HG03378 (cell line): ENCODE results near the gene KLF15.

ENCODE experiments used
- ATAC-seq: cut with Tn5 transposase; IDR thresholded peaks from one replicate; pipeline ENCODE4 v1.9.1; 2021; ENCODE audit warnings: mild to moderate bottlenecking, moderate library complexity; ENCODE audit not compliant: unreplicated experiment

Gene KLF15

DNA sequence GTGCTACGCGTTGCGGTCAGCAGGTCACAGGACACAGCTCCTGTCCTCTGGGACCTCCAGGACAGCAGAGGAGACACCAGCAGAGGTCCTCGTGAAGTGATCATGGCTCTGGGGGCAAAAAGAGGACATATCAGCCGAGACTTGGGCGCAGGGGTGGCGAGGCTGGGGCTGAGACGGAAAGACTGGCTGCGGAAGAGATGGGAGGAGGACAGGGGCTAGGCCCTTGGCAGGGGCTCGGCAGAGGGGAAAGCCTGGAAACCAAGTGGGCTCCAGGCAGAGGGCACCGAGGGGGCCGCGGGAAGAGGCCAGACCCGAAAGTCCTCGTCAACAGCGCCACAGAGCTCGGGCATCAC lies 32.6 kb upstream of the KLF15 start:
- no peak for ATAC-seq

DNA sequence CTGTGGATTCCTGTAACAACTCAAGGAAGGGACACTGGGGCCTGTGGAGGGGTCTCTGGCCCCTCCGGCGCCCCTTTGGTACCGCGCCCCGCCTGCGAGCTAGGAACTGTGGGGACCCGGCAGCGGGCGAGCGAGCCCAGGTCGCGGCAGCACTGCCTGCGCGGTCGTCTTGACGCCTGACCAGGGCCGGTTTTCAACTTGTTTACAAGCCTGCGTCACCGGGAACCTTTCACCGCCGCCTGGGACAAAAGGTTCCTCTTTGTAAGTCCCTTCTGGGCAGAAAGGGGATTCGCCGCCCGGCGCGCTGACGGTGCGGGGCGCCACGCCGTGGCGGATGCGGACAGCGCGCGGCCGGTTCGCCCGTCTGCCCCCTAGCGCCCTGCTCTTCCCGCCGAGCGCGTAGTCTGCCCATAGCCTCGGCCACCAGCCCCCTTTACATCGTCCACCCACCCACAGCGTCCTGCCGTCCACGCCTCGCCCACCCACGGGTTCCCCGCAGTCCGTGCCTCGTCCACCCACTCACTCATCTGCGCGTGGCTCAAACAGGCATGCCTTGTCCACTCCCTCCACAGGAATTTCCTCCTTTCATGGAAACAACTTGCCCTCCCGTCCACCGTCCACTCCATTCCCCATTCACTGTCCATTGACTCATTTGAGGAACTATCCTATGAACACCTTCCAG lies 32.0 kb upstream of the KLF15 start:
- no peak for ATAC-seq

DNA sequence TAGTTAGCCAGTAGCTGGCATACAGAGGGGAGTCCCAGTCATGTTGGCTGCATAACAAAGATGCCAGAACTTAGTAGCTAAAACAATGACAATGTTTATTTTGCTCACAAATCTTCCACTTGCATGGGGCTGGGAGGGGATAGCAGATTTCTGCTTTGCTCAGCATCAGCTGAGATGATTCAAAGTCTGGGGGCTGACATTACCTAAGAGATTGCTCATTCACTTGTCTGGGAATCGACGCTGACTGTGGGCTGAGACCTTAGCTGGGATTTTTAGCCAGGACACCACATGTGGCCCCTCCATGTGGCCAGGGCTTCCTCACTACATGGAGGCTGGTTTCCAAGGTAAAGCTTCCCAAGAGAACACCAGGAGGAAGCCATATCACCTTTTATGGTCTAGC lies 24.8 kb upstream of the KLF15 start:
- ATAC-seq = no peak

DNA sequence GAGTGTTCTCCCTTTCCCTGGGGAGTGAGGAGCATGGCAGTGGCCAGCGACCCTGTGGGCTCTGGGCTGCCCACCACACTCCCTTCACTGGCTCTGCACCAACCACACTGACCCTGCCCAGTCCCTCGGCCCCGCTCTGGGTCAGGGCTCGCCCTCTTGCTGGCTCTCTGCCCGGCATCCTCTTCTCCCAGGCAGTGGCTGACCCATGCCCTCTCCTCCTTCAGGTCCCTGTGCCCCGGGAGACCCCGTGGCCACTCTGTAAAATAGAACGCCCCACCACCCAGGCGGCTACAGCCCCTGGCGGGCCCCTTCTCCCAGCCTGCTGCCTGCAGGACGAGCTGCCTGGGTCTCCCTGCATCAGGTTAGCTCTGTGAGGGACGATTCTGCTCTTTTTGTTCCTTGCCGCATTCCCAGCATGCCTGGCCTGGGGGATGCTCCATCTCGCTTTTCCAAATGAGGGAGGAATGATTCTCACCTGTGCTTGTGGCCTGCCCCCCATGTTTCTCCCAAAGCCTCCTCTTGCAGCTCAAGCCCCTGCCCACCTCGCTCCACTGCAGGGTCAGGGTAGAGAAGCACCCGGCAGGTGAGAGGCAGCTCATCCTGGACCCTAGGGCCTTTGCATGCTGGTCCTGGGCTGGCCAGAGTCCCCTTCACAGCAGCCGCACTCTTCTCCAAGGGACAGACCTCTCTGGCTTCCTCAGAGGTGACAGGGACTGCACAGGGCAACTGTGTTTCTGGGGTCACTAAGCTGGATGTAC lies 23.0 kb upstream of the KLF15 start:
- ATAC-seq = no peak

DNA sequence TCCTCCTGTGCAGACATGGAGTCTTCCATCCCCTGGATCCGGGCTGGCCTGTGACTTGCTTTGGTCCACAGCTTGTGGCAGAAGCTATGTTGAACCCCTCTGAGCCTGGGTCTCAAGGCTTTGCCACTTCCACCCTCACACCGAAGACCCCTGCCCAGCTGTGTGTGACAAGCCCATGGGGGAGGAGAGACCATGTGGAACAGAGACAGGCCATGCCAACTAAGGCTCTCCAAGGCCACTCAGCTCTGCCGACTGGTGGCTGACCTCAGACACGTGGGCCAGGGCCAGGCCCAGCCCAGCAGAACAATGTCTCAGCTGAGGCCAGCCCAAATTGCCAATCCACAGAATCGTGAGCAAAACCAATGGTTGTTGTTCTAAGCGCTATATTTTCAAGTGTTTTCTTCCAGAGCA lies 21.1 kb upstream of the KLF15 start:
- ATAC-seq = no peak

DNA sequence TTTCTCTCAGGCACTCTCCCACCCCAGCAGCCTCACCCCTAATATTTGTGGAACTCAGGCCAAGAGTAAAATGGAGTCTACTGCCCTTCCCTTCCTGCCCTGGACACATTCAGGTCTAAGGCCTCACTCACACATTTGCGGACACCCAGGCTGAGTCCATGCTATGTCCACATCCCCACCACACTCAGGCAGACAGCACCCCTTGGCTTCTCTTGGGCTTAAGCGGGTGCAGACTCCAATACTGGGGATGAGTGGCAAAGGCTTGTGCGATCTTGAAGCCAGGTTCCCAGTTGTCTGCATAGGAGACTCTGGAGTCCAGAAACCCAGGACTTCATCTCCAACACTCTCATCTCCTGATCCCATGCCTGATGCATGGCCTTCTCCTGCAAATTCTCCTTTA lies 20.0 kb upstream of the KLF15 start:
- no peak for ATAC-seq

DNA sequence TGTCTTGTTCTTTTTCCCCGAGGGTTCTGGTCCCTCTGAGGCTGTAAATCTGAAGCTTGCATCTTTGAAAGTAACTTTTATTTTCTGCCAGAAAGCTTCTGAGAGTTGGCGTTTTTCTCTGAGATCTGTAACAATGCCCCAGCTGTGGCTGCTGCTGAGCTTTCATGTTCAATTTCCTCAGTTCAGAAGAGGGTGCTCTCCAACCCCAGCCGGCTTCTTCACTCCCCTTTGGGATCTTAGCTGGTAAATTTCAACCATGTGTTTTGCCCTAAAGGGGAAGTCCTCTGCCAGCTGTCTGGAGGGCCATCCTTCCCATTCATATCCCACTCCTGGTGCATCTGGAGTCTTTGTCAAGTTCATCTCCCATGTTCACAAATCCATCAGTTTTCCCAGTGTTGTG lies 19.2 kb upstream of the KLF15 start:
- ATAC-seq = no peak

DNA sequence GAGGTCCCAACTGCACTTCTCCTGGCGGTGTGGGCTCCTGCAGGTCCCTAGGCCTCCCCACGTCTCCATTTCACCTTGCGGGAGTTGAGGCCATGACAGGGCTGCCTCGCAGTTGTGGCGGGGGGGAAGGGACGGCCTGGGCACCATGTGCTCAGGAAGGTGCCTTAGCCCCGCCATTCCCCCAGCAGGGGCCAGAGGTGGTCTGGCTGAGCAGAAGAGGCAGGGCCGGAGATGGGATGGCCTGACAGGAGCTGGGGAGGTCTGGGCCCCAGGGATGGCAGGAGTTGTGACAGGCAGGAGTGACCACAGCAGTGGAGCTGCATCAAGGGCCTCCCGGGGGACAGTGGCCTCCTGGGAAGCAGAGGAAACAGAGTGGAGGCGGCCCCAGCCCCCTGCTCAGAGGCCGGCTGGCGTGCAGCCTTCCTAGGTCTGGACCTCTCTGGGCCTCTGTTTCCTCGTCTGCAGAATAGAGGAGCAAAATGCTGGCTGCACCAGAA lies 18.7 kb upstream of the KLF15 start:
- ATAC-seq = no peak

DNA sequence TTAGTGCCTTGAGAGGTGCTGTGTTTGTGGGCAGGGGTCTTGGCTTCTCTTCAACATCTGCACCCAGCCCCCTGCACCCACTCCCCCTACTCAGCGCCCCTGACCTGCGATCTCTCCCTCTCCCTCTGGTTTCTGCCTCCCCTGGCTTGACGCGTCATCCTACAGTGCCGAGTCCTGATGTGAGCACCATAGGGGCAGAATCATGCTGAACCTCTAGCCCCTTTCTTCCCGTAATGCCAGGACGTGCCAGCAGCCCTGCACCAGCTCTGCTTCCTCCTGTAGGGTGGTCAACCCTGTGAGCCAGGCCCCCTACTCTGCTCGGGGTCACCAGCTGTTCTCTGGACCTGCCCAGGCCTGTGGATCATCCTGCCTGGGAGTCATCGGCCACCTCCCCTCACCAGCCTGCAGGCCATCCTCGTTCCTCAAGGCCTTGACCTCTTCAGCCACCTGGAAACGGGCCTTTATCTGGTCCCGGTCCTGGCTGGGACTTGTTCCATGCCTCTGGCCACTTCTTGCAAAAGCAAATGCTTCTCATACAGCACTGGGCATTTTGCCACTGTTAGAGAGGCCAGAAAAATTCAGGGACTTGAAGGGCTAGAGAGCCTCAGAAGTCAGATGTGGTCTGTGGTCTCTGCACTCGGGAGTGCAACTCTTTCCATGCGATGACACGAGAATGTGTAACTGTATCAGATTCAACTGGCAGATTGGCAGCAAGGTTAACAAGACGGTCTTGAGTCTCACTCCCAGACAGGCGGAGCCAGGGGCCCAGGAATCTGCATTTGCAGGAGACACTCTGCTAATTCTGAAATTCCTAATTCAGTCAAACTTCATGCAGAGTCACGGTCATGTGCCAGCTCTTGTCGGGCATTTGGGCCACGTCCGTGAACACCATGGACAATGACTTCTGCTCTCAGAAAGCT lies 16.7 kb upstream of the KLF15 start:
- no peak for ATAC-seq

DNA sequence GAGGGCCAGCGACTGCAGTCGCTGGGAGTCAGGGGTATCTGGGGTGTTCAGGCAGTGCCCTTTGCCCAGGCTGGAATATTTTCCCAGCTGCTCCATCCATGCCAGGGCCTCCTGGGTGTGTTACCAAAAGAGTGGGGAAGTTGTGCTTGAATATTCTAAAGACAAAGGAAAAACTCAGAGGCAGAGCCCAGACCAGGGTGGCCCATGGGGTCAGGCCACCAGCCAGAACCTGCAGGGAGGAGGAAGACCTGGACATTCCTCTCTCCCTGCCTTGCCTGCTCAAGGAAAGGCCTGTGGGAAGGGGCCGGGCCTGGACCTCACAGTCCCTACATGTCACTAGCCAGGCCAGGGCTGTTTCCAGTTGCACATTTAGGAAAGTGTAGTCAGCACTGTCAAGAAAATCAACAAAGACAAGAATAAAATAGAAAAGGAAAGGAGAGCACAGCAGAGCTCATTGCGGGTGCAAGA lies 16.0 kb upstream of the KLF15 start:
- no peak for ATAC-seq

DNA sequence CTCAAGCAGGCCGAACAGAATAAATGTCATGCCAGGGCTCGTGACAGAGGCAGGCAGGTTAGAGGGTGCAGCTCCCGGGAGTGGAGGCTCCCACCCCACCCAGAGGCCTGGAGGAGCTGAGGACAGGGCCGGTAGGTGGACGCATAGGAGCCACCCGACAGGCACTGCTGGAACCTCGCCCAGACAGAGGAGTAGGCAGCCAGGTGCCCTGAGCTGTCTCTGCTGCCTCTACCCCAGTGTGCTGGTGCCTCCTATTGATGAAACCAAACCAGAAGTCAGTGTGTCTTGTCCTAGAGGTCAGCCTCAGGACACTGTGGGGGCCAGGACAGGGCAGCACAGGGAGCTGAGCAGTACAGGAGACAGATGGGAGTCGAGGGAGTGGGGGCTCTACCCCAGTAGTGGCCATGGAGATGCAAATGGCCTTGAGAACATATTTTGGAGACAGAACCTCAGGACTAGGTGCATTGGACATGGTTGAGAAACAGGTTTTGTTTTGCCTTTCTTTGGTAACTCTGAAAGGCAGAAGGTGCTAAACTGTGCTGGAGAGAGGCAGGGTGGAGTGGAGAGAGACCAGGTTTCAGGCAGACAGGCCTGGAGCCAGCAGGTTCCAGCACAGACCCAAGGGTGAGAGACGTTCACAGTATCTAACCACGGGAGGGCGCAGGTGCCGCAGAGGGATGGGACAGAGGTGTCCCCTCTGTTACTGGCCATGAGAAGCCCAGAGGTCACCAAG lies 15.4 kb upstream of the KLF15 start:
- no peak for ATAC-seq

DNA sequence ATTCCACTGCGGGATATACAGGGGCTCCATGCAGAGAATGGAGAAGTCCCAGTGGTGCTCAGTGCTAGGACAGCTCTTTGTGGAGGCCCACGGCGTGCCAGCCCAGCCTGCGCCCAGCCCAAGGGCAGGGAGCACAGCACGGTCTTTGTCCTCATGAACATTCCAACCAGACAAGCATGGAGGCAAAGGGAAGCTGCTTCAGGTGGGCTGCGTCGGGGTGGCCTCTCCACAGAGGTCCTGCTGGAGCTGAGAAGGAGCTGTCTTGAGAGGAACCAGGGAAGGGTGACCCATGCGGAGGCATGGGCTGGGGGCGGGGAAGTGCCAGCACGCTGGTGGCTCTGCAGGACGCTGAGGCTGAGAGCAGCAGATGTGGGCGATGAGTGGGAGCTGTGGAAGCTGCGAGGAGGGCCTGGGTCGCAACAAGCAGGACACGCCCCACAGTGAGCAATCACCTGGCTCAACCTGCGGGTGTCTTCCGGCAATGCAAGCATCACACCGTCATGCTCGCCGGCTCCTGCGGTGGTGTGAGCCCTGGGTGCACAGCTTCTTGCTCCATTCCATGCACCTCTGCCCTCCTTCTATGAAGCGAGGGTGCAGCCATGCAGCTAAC lies 14.0 kb upstream of the KLF15 start:
- ATAC-seq = no peak

DNA sequence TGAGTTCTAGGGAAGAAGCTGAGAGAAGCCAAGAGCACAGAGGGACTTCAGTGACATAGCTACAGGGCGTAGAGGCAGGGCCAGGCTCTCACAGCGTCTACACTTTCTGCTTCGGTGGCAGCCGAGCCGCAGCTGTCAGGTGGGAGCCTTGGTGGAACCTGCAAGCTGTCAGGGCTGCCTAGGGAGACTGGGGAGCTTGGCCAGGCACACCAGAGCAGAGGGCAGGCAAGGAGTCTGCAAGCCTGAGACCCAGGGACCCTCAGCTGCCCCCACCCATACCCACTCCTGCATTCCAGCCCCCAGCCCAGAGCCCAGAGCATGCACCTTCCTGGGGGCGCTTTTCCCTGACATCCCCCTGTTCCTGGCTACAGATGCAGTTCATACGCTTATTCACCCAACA lies 13.4 kb upstream of the KLF15 start:
- ATAC-seq = no peak

DNA sequence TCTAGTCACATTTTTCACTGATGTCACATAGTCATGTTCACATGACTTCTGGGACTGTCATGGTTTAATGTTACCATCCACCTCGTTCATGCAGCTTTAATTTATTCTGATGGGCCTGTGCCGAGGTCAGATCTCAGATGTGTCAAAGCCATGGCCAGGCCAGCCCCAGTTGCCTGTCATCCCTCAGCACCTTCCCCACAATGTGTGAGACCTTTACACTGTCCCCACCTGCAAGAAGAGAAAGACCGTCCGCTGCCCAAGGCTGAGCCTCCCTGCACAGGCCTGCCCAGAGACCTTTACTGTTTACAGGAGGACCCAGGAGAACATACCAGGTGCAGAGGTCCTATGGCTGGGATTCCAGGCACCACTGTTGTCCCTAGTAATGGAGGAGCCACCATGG lies 12.8 kb upstream of the KLF15 start:
- ATAC-seq = no peak

DNA sequence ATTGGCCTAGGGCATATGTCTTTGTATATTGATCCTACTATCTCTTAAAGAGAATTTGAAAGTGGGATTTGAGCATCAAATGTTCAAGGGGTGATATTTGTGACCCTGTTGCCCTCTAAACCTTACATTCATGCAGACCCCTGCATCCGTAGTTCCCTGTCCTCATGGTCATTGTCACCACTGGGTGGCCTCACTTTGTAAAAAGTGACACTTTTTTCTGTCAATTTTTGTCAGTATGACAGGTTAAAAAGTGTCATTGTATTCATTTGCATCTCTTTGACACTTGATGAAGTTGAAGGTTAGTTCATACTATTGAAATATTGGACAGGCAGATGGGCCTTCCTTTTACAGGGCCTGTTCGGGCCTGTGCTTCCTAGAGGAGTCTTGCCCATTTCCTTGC lies 12.3 kb upstream of the KLF15 start:
- no peak for ATAC-seq

DNA sequence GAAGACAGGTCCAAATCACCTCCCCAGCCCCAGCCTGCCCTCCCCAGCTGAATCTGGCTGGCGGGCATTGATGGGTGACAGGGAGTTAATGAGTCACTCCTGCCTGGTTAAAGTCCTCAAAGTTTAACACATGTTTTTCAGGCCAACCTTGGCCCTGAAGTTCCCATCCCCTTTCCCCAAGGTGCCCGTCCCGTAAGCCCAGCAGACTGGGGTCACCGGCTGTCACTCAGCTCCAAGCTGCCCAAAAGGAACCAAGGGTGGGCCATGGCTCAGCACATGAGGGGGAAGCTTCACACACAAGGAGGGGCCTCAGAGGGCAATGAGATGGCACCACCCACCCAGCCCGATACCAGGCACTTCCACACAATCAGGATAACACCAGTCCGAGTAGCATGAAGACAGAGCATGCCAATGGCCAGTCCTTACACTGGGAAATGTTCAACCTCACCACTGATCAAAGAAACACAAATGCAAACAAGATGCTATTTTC lies 10.2 kb upstream of the KLF15 start:
- ATAC-seq = no peak

DNA sequence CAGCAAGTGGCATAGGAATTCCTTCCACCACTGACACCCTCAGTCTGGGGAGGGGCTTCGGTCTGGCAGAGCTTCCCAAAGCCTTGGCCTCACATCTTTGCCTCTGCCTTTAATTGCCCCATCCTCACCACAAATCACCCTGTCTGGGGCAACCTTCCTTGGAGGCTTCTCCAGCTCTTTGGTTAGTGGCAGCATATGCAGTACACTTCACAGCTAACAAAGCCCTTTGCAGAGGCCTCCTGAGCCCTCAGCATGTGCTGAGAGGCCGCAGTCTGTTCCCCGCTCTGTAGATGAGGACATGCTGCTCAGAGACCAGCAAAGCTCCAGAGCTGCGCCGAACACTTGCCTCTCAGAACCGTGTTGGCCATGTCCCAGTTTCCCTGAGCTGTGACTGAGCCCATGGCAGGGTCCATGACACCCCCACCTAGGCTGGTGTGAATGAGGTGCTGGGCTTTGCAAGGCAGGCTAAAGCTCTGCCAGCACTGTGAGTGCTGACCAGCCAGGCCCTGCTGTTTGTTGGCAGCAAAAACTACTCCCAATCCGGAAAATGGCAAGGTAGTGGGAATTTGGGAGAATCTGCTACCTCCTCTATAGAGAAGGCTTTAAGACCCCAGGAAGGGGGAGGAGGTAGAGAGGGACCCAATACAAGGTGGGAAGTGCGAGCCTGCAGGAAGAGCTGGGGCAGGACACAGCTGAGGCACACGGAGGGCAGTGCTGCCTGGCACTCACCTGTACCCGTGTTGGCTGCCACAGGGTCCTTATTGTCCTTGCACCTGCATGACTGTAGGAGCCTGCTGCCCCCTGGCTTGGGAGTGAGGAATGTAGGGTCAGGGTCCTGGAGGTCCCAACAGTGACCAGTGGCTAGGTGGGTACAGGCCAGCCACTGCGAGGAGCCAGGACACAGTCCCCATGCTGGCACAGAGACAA lies 8.4 kb upstream of the KLF15 start:
- ATAC-seq = no peak

DNA sequence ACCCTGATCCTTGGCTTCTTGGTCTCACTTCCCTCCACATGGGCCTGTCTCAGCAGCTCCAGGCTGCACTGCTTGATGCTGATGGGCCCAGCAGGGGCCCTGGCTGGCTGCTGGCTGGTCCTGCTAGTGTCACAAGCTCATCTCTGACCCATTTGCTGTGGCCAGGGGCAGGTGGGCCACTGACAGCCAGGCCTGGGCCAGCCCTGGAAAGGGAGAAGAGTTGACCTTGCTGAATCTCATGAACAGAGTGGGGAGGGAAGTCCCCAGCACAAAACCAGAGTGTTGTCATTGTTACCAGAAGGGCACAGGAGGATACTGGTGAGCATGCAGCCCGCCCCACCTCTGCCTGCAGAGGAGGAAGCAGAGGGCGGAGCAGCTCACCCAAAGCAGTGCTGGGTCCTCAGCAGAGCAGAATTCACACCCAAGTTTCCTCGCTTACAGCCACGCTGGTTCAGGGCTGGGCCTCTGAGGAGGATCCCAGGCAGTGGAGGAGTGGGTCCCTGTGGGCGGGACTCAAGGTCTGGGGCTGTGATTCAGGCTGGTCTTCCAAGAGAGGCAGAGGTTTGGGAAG lies 7.6 kb upstream of the KLF15 start:
- ATAC-seq = peak; percentile 59
